Hematopoietic multipotent progenitor cell treated with erythropoietin and hydrocortisone succinate and interleukin-3 and kit ligand, for 8 days (in vitro differentiated cells): ENCODE measurements around the gene POP4.

Experiments
- DNase-seq: peaks from one replicate; pipeline ENCODE4 v3.0.0-alpha.2; 2015

POP4 gene

GRCh38 chr19:29665826-29666577 lies 59.9 kb downstream of the POP4 start:
- no peak for DNase-seq
